ENCODE measurements around the gene RNF220. TPM values are rescaled to one million over a fixed set of nuclear protein-coding genes. Genes with fewer than 3 reads are reported as not detected.

RNF220 gene
- total and polyA plus RNA-seq, 2 of the 13 experiments (the other 11 are each of a cell fraction or from before 2014, with no cell fraction given): 48.2 to 72.1 TPM

DNA sequence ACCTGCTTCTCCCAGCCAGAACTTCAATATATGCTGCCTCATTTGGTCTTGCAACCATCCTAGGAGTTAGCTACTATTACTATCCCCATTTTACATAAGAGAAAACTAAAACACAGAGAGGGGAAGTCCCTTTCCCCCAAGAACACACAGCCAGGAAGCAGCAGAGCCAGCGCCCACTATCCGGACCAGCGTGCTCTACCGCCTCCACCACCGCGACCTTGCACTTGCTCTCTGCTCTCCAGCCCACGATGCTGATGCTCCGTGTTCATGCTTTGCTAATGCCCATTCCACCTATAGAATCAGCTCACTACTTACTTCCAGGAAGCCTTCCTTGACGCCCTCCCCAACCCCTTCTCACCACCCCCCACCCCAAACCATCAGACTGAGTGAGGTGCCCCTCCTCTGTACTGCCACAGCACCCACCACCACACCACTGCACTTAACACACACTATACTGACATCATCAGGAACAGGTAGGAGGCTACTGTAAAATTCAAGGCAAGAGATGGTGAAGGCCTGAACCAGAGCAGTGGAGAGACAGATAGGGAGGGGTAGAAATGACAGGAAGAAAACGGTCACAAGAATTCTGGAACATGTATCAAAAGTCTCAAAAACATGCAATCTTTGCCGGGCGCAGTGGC lies 259.8 kb downstream of the RNF220 start:
- POLR2A ChIA-PET: interaction anchor here (1.2 to 1.6 kb wide), 2 partner anchors 9 to 57 kb away, joined by 3 read pairs; partner anchors contain the start of gene TMEM53
- 93% methylated on average over 12 of the region's 12 CpGs for WGBS (ENCODE audit: low lambda C conversion rate)
- no peak overlapping the region for H3K4me2 ChIP-seq (ENCODE audit: low read depth, low read length)
- intact Hi-C loops (cut with micrococcal nuclease; ENCODE audit: unreplicated experiment) (no loop called here), in situ Hi-C loops (cut with HindIII; ENCODE audit: extremely low pct_ligation_motif_present, low pct_unique_long_range_greater_than_20kb) (no loop called here)
- no peak overlapping the region for H3K9ac ChIP-seq (ENCODE audit: insufficient read depth, low read depth, low read length)
- CTCF ChIA-PET (ENCODE audit: low intra/inter-chr PET ratio, low total read pairs): no interaction called here
- peaks cover 2% of the 10 kb centered on the region for H3K79me2 ChIP-seq (ENCODE audit: insufficient read depth, low read length)
- no peaks in the 10 kb centered on the region for H4K20me1 ChIP-seq (ENCODE audit: insufficient read depth, low read length)
- H2AFZ ChIP-seq (ENCODE audit: low read length): no peak overlapping the region
- FAIRE-seq: no peak
- H3K9me3 ChIP-seq (ENCODE audit: low read length): no peaks in the 10 kb centered on the region
- no peak overlapping the region for H3K27ac ChIP-seq (ENCODE audit: extremely low read length, insufficient read depth, low read length)
- 0 out of 5 replicates have a peak, but pooled peaks cover 0 to 2% of the 10 kb centered on the region in 2 experiments for H3K36me3 ChIP-seq (replicated peaks in 1 of 2; ENCODE audit: control insufficient read depth in 1 of 2, insufficient read depth in 2 of 2, low read length in 2 of 2)
- H3K4me1 ChIP-seq (ENCODE audit: insufficient read depth, low read length): peaks cover 49% of the 10 kb centered on the region
- TF ChIP-seq RARG (CRISPR knock-in tag; IDR thresholded peaks at IDR 0.05; ENCODE audit: low read depth) (no peak), ZBTB38 (CRISPR knock-in tag; IDR thresholded peaks at IDR 0.05) (0 out of 2 replicates have a peak, but pooled peaks have one; percentile 35), ZNF543 (CRISPR knock-in tag; IDR thresholded peaks at IDR 0.05) (no peak), ZNF816 (CRISPR knock-in tag; IDR thresholded peaks at IDR 0.05; ENCODE audit: borderline replicate concordance) (no peak), KAT7 (CRISPR knock-in tag; IDR thresholded peaks at IDR 0.05; ENCODE audit: borderline replicate concordance) (no peak), ZNF121 (CRISPR knock-in tag; IDR thresholded peaks at IDR 0.05) (no peak)
- TF ChIP-seq, protein P1, sequence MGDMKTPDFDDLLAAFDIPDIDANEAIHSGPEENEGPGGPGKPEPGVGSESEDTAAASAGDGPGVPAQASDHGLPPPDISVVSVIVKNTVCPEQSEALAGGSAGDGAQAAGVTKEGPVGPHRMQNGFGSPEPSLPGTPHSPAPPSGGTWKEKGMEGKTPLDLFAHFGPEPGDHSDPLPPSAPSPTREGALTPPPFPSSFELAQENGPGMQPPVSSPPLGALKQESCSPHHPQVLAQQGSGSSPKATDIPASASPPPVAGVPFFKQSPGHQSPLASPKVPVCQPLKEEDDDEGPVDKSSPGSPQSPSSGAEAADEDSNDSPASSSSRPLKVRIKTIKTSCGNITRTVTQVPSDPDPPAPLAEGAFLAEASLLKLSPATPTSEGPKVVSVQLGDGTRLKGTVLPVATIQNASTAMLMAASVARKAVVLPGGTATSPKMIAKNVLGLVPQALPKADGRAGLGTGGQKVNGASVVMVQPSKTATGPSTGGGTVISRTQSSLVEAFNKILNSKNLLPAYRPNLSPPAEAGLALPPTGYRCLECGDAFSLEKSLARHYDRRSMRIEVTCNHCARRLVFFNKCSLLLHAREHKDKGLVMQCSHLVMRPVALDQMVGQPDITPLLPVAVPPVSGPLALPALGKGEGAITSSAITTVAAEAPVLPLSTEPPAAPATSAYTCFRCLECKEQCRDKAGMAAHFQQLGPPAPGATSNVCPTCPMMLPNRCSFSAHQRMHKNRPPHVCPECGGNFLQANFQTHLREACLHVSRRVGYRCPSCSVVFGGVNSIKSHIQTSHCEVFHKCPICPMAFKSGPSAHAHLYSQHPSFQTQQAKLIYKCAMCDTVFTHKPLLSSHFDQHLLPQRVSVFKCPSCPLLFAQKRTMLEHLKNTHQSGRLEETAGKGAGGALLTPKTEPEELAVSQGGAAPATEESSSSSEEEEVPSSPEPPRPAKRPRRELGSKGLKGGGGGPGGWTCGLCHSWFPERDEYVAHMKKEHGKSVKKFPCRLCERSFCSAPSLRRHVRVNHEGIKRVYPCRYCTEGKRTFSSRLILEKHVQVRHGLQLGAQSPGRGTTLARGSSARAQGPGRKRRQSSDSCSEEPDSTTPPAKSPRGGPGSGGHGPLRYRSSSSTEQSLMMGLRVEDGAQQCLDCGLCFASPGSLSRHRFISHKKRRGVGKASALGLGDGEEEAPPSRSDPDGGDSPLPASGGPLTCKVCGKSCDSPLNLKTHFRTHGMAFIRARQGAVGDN (CRISPR knock-in tag; IDR thresholded peaks at IDR 0.05): 0 out of 2 replicates have a peak, but pooled peaks have one; percentile 18
- TF ChIP-seq, protein P2, sequence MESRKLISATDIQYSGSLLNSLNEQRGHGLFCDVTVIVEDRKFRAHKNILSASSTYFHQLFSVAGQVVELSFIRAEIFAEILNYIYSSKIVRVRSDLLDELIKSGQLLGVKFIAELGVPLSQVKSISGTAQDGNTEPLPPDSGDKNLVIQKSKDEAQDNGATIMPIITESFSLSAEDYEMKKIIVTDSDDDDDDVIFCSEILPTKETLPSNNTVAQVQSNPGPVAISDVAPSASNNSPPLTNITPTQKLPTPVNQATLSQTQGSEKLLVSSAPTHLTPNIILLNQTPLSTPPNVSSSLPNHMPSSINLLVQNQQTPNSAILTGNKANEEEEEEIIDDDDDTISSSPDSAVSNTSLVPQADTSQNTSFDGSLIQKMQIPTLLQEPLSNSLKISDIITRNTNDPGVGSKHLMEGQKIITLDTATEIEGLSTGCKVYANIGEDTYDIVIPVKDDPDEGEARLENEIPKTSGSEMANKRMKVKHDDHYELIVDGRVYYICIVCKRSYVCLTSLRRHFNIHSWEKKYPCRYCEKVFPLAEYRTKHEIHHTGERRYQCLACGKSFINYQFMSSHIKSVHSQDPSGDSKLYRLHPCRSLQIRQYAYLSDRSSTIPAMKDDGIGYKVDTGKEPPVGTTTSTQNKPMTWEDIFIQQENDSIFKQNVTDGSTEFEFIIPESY (CRISPR knock-in tag; IDR thresholded peaks at IDR 0.05): peak; percentile 38; the same call in 1 of the 2 replicates
- no peaks in the 10 kb centered on the region for H3K27me3 ChIP-seq (ENCODE audit: control insufficient read depth in 1 of 2, insufficient read depth in 2 of 2, low read length in 2 of 2)
- H3K4me3 ChIP-seq (replicated peaks in 1 of 3; ENCODE audit: insufficient read depth in 1 of 3, low read depth in 2 of 3, low read length in 3 of 3): no peak overlapping the region
- ATAC-seq: no peak
- no peak for DNase-seq (ENCODE audit: low spot score)
- no TSS peak for BruUV-seq (replicated peaks)
